Astrocyte (in vitro differentiated cells and primary cell): ENCODE data around the gene MIF. TPM values are rescaled to one million over a fixed set of nuclear protein-coding genes. Genes with fewer than 3 reads are reported as not detected.

Experiments
- DNase-seq: peaks from one replicate; pipeline ENCODE4 v3.0.0-alpha.2; 2010; ENCODE audit warnings: low read depth
- FAIRE-seq: peaks from 2 replicates; lab custom pipeline; 2011; peaks lifted over from hg19 to GRCh38; lab: Jason Lieb, UNC
- H2AFZ ChIP-seq: 2 replicates; pipeline ENCODE4 v1.6.0; 2012; ENCODE audit warnings: low read depth, low read length, inconsistent platforms
- H3K27ac ChIP-seq: 2 replicates; pipeline ENCODE4 v1.5.1; 2011; ENCODE audit warnings: low read depth, low read length, inconsistent platforms
- H3K27me3 ChIP-seq: 2 replicates; pipeline ENCODE4 v1.6.0; 2011; ENCODE audit warnings: low read length, inconsistent platforms; ENCODE audit not compliant: insufficient read depth
- H3K36me3 ChIP-seq: 2 replicates; pipeline ENCODE4 v1.5.1; 2011; ENCODE audit warnings: low read length, inconsistent platforms; ENCODE audit not compliant: insufficient read depth
- H3K4me1 ChIP-seq: 2 replicates; pipeline ENCODE4 v1.5.1; 2011; ENCODE audit warnings: low read length, inconsistent platforms; ENCODE audit not compliant: insufficient read depth
- H3K4me2 ChIP-seq: 2 replicates; pipeline ENCODE4 v1.6.0; 2012; ENCODE audit warnings: low read length, inconsistent platforms
- H3K4me3 ChIP-seq: 2 replicates; pipeline ENCODE4 v1.5.1; 2011; ENCODE audit warnings: low read depth, mild to moderate bottlenecking, low read length, inconsistent platforms; ENCODE audit not compliant: insufficient read depth
- H3K79me2 ChIP-seq: 2 replicates; pipeline ENCODE4 v1.6.0; 2012; ENCODE audit warnings: mild to moderate bottlenecking, low read length, inconsistent platforms; ENCODE audit not compliant: insufficient read depth
- H3K9ac ChIP-seq: 2 replicates; pipeline ENCODE4 v1.6.0; 2012; ENCODE audit warnings: mild to moderate bottlenecking, low read length, inconsistent platforms
- H3K9me3 ChIP-seq: 2 replicates; pipeline ENCODE4 v1.5.1; 2012; ENCODE audit warnings: low read depth, mild to moderate bottlenecking, low read length, inconsistent platforms; ENCODE audit not compliant: insufficient read depth
- H4K20me1 ChIP-seq: 2 replicates; pipeline ENCODE4 v1.6.0; 2012; ENCODE audit warnings: low read length, inconsistent platforms; ENCODE audit not compliant: insufficient read depth
- H3K27ac Mint-ChIP-seq: one replicate; pipeline ENCODE4 v1.8.0; 2021; ENCODE audit warnings: mild to moderate bottlenecking, mixed read lengths; ENCODE audit not compliant: unreplicated experiment
- H3K27me3 Mint-ChIP-seq: one replicate; pipeline ENCODE4 v1.8.0; 2021; ENCODE audit warnings: low read depth, mixed read lengths; ENCODE audit not compliant: unreplicated experiment
- H3K36me3 Mint-ChIP-seq: one replicate; pipeline ENCODE4 v1.8.0; 2021; ENCODE audit warnings: low read depth, mixed read lengths; ENCODE audit not compliant: unreplicated experiment
- H3K4me1 Mint-ChIP-seq: one replicate; pipeline ENCODE4 v1.8.0; 2021; ENCODE audit warnings: low read depth, mixed read lengths; ENCODE audit not compliant: unreplicated experiment
- H3K4me3 Mint-ChIP-seq: one replicate; pipeline ENCODE4 v1.8.0; 2021; ENCODE audit warnings: mild to moderate bottlenecking, moderate library complexity, mixed read lengths; ENCODE audit not compliant: unreplicated experiment
- H3K9me3 Mint-ChIP-seq: one replicate; pipeline ENCODE4 v1.8.0; 2021; ENCODE audit warnings: mild to moderate bottlenecking, mixed read lengths; ENCODE audit not compliant: unreplicated experiment
- CTCF ChIP-seq: IDR thresholded peaks from 2 replicates; pipeline ENCODE4 v1.5.1; 2011; ENCODE audit warnings: low read depth, mild to moderate bottlenecking, inconsistent platforms, low read length, moderate library complexity; ENCODE audit not compliant: insufficient read depth
- EZH2 ChIP-seq: IDR thresholded peaks from 2 replicates; pipeline ENCODE4 v1.6.1; 2012; ENCODE audit warnings: mild to moderate bottlenecking, low read length, inconsistent platforms; ENCODE audit not compliant: insufficient read depth
- total RNA-seq: library from RNA; stranded (reverse); gene quantifications from 2 replicates; pipeline ENCODE4 v1.2.1, GENCODE V29; 2021

The MIF gene
- total RNA-seq, 1 donor from 2014 or later = 906 TPM

GRCh38 chr22:23878219-23878618 lies 16.0 kb upstream of the MIF start:
- Histone ChIP-seq H3K4me1 (no peaks in the 10 kb centered on the region), H3K36me3 (no peaks in the 10 kb centered on the region), H3K4me3 (no peak overlapping the region), H3K79me2 (no peaks in the 10 kb centered on the region), H3K9ac (no peak overlapping the region), H2AFZ (no peak overlapping the region), H4K20me1 (no peaks in the 10 kb centered on the region), H3K27ac (no peak overlapping the region), H3K9me3 (no peaks in the 10 kb centered on the region), H3K27me3 (no peaks in the 10 kb centered on the region), H3K4me2 (no peak overlapping the region)
- H3K4me1 Mint-ChIP-seq = peaks cover 1% of the 10 kb centered on the region
- no peaks in the 10 kb centered on the region for H3K9me3 Mint-ChIP-seq
- no peak overlapping the region for H3K27ac Mint-ChIP-seq
- FAIRE-seq (no peak), DNase-seq (no peak)
- H3K36me3 Mint-ChIP-seq = peaks cover 37% of the 10 kb centered on the region
- no peaks in the 10 kb centered on the region for H3K27me3 Mint-ChIP-seq
- H3K4me3 Mint-ChIP-seq = no peak overlapping the region
- no peak for TF ChIP-seq CTCF
- TF ChIP-seq EZH2 = no peak

GRCh38 chr22:23882370-23882769 lies 11.8 kb upstream of the MIF start:
- H3K36me3 ChIP-seq = no peaks in the 10 kb centered on the region
- H3K27ac Mint-ChIP-seq = no peak overlapping the region

More at GRCh38 chr22:23882370-23882769, 11.8 kb upstream of the MIF start:
- no peaks in the 10 kb centered on the region for H3K79me2 ChIP-seq
- no peak overlapping the region for H3K4me2 ChIP-seq
- H3K4me3 Mint-ChIP-seq = no peak overlapping the region
- FAIRE-seq = no peak
- no peaks in the 10 kb centered on the region for H4K20me1 ChIP-seq
- no peak overlapping the region for H3K4me3 ChIP-seq
- peaks cover 1% of the 10 kb centered on the region for H3K4me1 Mint-ChIP-seq
- no peak overlapping the region for H3K9ac ChIP-seq
- no peaks in the 10 kb centered on the region for H3K27me3 Mint-ChIP-seq
- no peaks in the 10 kb centered on the region for H3K9me3 ChIP-seq
- DNase-seq = no peak
- no peaks in the 10 kb centered on the region for H3K4me1 ChIP-seq
- peaks cover 20% of the 10 kb centered on the region for H3K36me3 Mint-ChIP-seq
- TF ChIP-seq EZH2 = no peak
- no peak for TF ChIP-seq CTCF
- no peaks in the 10 kb centered on the region for H3K27me3 ChIP-seq
- H2AFZ ChIP-seq = no peak overlapping the region
- H3K27ac ChIP-seq = no peak overlapping the region
- H3K9me3 Mint-ChIP-seq = no peaks in the 10 kb centered on the region
